Neuronal stem cell (in vitro differentiated cells): ENCODE measurements around the gene PIEZO1.
A peak's percentile ranks its signal among the peaks of the same experiment; 100 is the strongest.

ENCODE experiments used
- DNase-seq: peaks from one replicate; pipeline ENCODE4 v3.0.0-alpha.2; 2013; ENCODE audit warnings: low spot score
- H2AFZ ChIP-seq: one replicate; pipeline ENCODE4 v1.6.1; 2013; ENCODE audit warnings: mild to moderate bottlenecking, low read length, inconsistent platforms
- H2AK5ac ChIP-seq: 2 replicates; pipeline ENCODE4 v1.6.1; 2013; ENCODE audit warnings: low read depth, mild to moderate bottlenecking, inconsistent platforms, low read length, moderate library complexity, mixed read lengths
- H2BK120ac ChIP-seq: 2 replicates; pipeline ENCODE4 v1.6.1; 2013; ENCODE audit warnings: low read depth, mild to moderate bottlenecking, inconsistent platforms, low read length, moderate library complexity, mixed read lengths
- H2BK12ac ChIP-seq: one replicate; pipeline ENCODE4 v1.6.1; 2013; ENCODE audit warnings: low read length, inconsistent platforms
- H2BK15ac ChIP-seq: 2 replicates; pipeline ENCODE4 v1.6.1; 2013; ENCODE audit warnings: mild to moderate bottlenecking, low read length, inconsistent platforms, mixed read lengths
- H2BK5ac ChIP-seq: one replicate; pipeline ENCODE4 v1.6.1; 2013; ENCODE audit warnings: inconsistent platforms, mild to moderate bottlenecking, low read length, moderate library complexity
- H3K14ac ChIP-seq: one replicate; pipeline ENCODE4 v1.6.1; 2013; ENCODE audit warnings: low read length, inconsistent platforms
- H3K18ac ChIP-seq: 2 replicates; pipeline ENCODE4 v1.6.1; 2013; ENCODE audit warnings: low read length, inconsistent platforms
- H3K23ac ChIP-seq: 2 replicates; pipeline ENCODE4 v1.6.1; 2013; ENCODE audit warnings: low read depth, mild to moderate bottlenecking, mixed read lengths, low read length, inconsistent platforms; ENCODE audit not compliant: poor library complexity
- H3K27ac ChIP-seq: replicated peaks from 3 replicates; pipeline ENCODE4 v1.5.1; 2013; ENCODE audit warnings: low read length, inconsistent platforms
- H3K27me3 ChIP-seq, 3 experiments: 2 replicates each; pipeline ENCODE4 v1.6.1; 2013; ENCODE audit warnings: low read length in 3 of 3, mild to moderate bottlenecking in 2 of 3, inconsistent platforms in 1 of 3, low read depth in 1 of 3, mixed read lengths in 1 of 3, moderate library complexity in 1 of 3; ENCODE audit not compliant: control insufficient read depth in 3 of 3, insufficient read depth in 3 of 3
- H3K36me3 ChIP-seq, 2 donors: replicated peaks in 1 of 2; 2 replicates each; pipeline ENCODE4 v1.6.1; 2013; ENCODE audit warnings: low read length in 2 of 2; ENCODE audit not compliant: control insufficient read depth in 2 of 2, insufficient read depth in 2 of 2
- H3K4ac ChIP-seq: 2 replicates; pipeline ENCODE4 v1.6.1; 2013; ENCODE audit warnings: inconsistent platforms, mild to moderate bottlenecking, low read length, moderate library complexity
- H3K4me1 ChIP-seq, 2 donors: 1 replicate in 1 of 2; 2 replicates in 1 of 2; pipeline ENCODE4 v1.6.1; 2013; ENCODE audit warnings: low read length in 2 of 2, low read depth in 1 of 2; ENCODE audit not compliant: control insufficient read depth in 2 of 2, insufficient read depth in 1 of 2
- H3K4me2 ChIP-seq: one replicate; pipeline ENCODE4 v1.6.1; 2013; ENCODE audit warnings: mild to moderate bottlenecking, low read length, inconsistent platforms; ENCODE audit not compliant: insufficient read depth, poor library complexity, severe bottlenecking
- H3K4me3 ChIP-seq, 2 donors: 2 replicates each; pipeline ENCODE4 v1.5.1; 2013; ENCODE audit warnings: low read length in 2 of 2, mild to moderate bottlenecking in 2 of 2, inconsistent platforms in 1 of 2, moderate library complexity in 1 of 2
- H3K79me1 ChIP-seq: one replicate; pipeline ENCODE4 v1.6.1; 2013; ENCODE audit warnings: low read depth, mild to moderate bottlenecking, inconsistent platforms, low read length, moderate library complexity
- H3K9ac ChIP-seq: one replicate; pipeline ENCODE4 v1.6.1; 2013; ENCODE audit warnings: mild to moderate bottlenecking, low read depth, low read length, inconsistent platforms; ENCODE audit not compliant: poor library complexity
- H3K9me3 ChIP-seq, 2 donors: replicated peaks in 1 of 2; 2 replicates each; pipeline versions ENCODE3 to v1.6.1; 2013; ENCODE audit warnings: low read length in 2 of 2, mild to moderate bottlenecking in 2 of 2, inconsistent platforms in 1 of 2, low read depth in 1 of 2, mixed read lengths in 1 of 2, moderate library complexity in 1 of 2; ENCODE audit not compliant: control insufficient read depth in 2 of 2, insufficient read depth in 1 of 2
- H4K8ac ChIP-seq: one replicate; pipeline ENCODE4 v1.6.1; 2013; ENCODE audit warnings: low read depth, mild to moderate bottlenecking, inconsistent platforms, low read length, moderate library complexity
- H4K91ac ChIP-seq: one replicate; pipeline ENCODE4 v1.6.1; 2013; ENCODE audit warnings: low read length, low read depth, mild to moderate bottlenecking, inconsistent platforms; ENCODE audit not compliant: poor library complexity
- WGBS, 2 donors: extraction: QIAGEN DNeasy Blood & Tissue Kit; methylation state at CpG; one replicate each; pipeline ENCODE4 v1.1.7; 2013; ENCODE audit warnings: missing lambda C conversion rate in 2 of 2, mixed read lengths in 1 of 2; ENCODE audit not compliant: insufficient read length in 2 of 2, insufficient replicate concordance in 1 of 2; ENCODE audit errors: extremely low coverage in 2 of 2; 5-methylcytosine and 5-hydroxymethylcytosine counted together

Gene PIEZO1

GRCh38 chr16:88731699-88732098, 53.3 kb downstream of the PIEZO1 start:
- no peaks in the 10 kb centered on the region for H3K79me1 ChIP-seq
- H2AFZ ChIP-seq = no peak overlapping the region
- H2BK12ac ChIP-seq = no peak overlapping the region
- H3K9me3 ChIP-seq = no peaks in the 10 kb centered on the region
- peak overlapping the region; percentile 17 for H3K18ac ChIP-seq
- no peak overlapping the region for H3K4me2 ChIP-seq
- H3K4me1 ChIP-seq = no peaks in the 10 kb centered on the region
- no peak overlapping the region for H3K14ac ChIP-seq
- peak overlapping the region; percentile 84 for H2AK5ac ChIP-seq
- DNase-seq = no peak
- no peak overlapping the region for H2BK5ac ChIP-seq
- no peak overlapping the region for H3K27ac ChIP-seq
- no peak overlapping the region for H3K4me3 ChIP-seq
- H3K23ac ChIP-seq = peak overlapping the region; percentile 55
- WGBS, 2 donors = no CpG with 5 or more reads among the region's 15 CpGs
- H4K91ac ChIP-seq = no peak overlapping the region
- no peak overlapping the region for H3K4ac ChIP-seq
- H3K9ac ChIP-seq = peak overlapping the region; percentile 4
- no peak overlapping the region for H2BK120ac ChIP-seq
- no peak overlapping the region for H2BK15ac ChIP-seq
- H4K8ac ChIP-seq = no peak overlapping the region
- no peaks in the 10 kb centered on the region for H3K36me3 ChIP-seq
- H3K27me3 ChIP-seq = no peaks in the 10 kb centered on the region

GRCh38 chr16:88730632-88731607, 54.1 kb downstream of the PIEZO1 start:
- Histone ChIP-seq H3K4ac (no peak overlapping the region), H3K27me3 (no peaks in the 10 kb centered on the region), H3K9ac (no peak overlapping the region), H3K4me3 (no peak overlapping the region), H2BK5ac (no peak overlapping the region), H2BK12ac (no peak overlapping the region), H3K18ac (peak overlapping the region; percentile 71), H2AFZ (no peak overlapping the region), H2BK120ac (no peak overlapping the region), H2AK5ac (no peak overlapping the region), H3K14ac (peak overlapping the region; percentile 21), H3K4me1 (no peaks in the 10 kb centered on the region), H4K8ac (peak overlapping the region; percentile 43), H2BK15ac (no peak overlapping the region), H3K4me2 (no peak overlapping the region), H4K91ac (no peak overlapping the region), H3K79me1 (no peaks in the 10 kb centered on the region), H3K9me3 (no peaks in the 10 kb centered on the region), H3K27ac (no peak overlapping the region), H3K23ac (no peak overlapping the region), H3K36me3 (no peaks in the 10 kb centered on the region)
- no peak for DNase-seq
- no CpG with 5 or more reads among the region's 34 CpGs for WGBS, 2 donors

GRCh38 chr16:88727871-88728270, 57.1 kb downstream of the PIEZO1 start:
- peak overlapping the region; percentile 28 for H3K18ac ChIP-seq
- no peak overlapping the region for H2BK120ac ChIP-seq
- no peaks in the 10 kb centered on the region for H3K27me3 ChIP-seq
- H3K79me1 ChIP-seq = peaks cover 8% of the 10 kb centered on the region
- no peak overlapping the region for H3K27ac ChIP-seq
- H3K9ac ChIP-seq = peak overlapping the region; percentile 60
- H3K4me2 ChIP-seq = no peak overlapping the region
- no peak for DNase-seq
- no peaks in the 10 kb centered on the region for H3K36me3 ChIP-seq
- peak overlapping the region; percentile 55 for H3K23ac ChIP-seq
- H3K4ac ChIP-seq = no peak overlapping the region
- H3K9me3 ChIP-seq = no peaks in the 10 kb centered on the region
- no peaks in the 10 kb centered on the region for H3K4me1 ChIP-seq
- H2BK15ac ChIP-seq = peak overlapping the region; percentile 21
- no CpG with 5 or more reads among the region's 20 CpGs for WGBS, 2 donors
- H2AFZ ChIP-seq = no peak overlapping the region
- peak overlapping the region; percentile 58 for H2BK12ac ChIP-seq
- no peak overlapping the region for H2BK5ac ChIP-seq
- no peak overlapping the region for H4K91ac ChIP-seq
- no peak overlapping the region for H4K8ac ChIP-seq
- H3K14ac ChIP-seq = no peak overlapping the region
- H3K4me3 ChIP-seq = no peak overlapping the region
- peak overlapping the region; percentile 84 for H2AK5ac ChIP-seq

GRCh38 chr16:88726981-88727380, 58.0 kb downstream of the PIEZO1 start:
- no peaks in the 10 kb centered on the region for H3K36me3 ChIP-seq

More at GRCh38 chr16:88726981-88727380, 58.0 kb downstream of the PIEZO1 start:
- Histone ChIP-seq H3K4me1 (no peaks in the 10 kb centered on the region), H3K4ac (no peak overlapping the region), H3K14ac (no peak overlapping the region), H3K4me2 (no peak overlapping the region), H2BK120ac (no peak overlapping the region), H3K9me3 (no peaks in the 10 kb centered on the region), H2AFZ (no peak overlapping the region), H3K4me3 (no peak overlapping the region), H3K27ac (no peak overlapping the region), H2BK15ac (no peak overlapping the region), H3K27me3 (no peaks in the 10 kb centered on the region), H3K79me1 (peaks cover 8% of the 10 kb centered on the region), H4K8ac (no peak overlapping the region), H3K18ac (no peak overlapping the region), H4K91ac (peak overlapping the region; percentile 53), H3K9ac (no peak overlapping the region), H2BK12ac (peak overlapping the region; percentile 41), H2AK5ac (no peak overlapping the region), H3K23ac (peak overlapping the region; percentile 80), H2BK5ac (no peak overlapping the region)
- DNase-seq = no peak
- WGBS, 2 donors = no CpG with 5 or more reads among the region's 28 CpGs
